Fibroblast of pulmonary artery (primary cell): Measurements from ENCODE around the gene LRPPRC.
A peak's percentile ranks its signal among the peaks of the same experiment; 100 is the strongest.

Experiments
- DNase-seq: peaks from one replicate; pipeline ENCODE4 v3.0.0-alpha.2; 2010; ENCODE audit warnings: low read depth
- H3K4me3 ChIP-seq: replicated peaks from 2 replicates; pipeline ENCODE4 v1.5.1; 2011; ENCODE audit warnings: low read depth, mild to moderate bottlenecking, control low read depth, low read length, moderate library complexity
- CTCF ChIP-seq: IDR thresholded peaks from 2 replicates; pipeline ENCODE4 v1.5.1; 2011; ENCODE audit warnings: mild to moderate bottlenecking, control low read depth, low read length, inconsistent platforms; ENCODE audit errors: missing control alignments

The LRPPRC gene

GRCh38 chr2:43946685-43947084, 49.1 kb downstream of the LRPPRC start:
- TF ChIP-seq CTCF, result no peak
- H3K4me3 ChIP-seq, result no peak overlapping the region
- DNase-seq, result no peak

GRCh38 chr2:43945439-43945838, 50.4 kb downstream of the LRPPRC start:
- DNase-seq, result no peak
- TF ChIP-seq CTCF, result no peak
- no peak overlapping the region for H3K4me3 ChIP-seq

- no peak for DNase-seq
- H3K4me3 ChIP-seq, result no peak overlapping the region
Observed at GRCh38 chr2:43944915-43945314, 50.9 kb downstream of the LRPPRC start.

GRCh38 chr2:43943809-43944452, 51.9 kb downstream of the LRPPRC start:
- no peak for DNase-seq
- no peak for TF ChIP-seq CTCF
- H3K4me3 ChIP-seq, result no peak overlapping the region

More at GRCh38 chr2:43944915-43945314, 50.9 kb downstream of the LRPPRC start:
- no peak for TF ChIP-seq CTCF

- no peak overlapping the region for H3K4me3 ChIP-seq
- TF ChIP-seq CTCF, result no peak
Observed at GRCh38 chr2:43943323-43943722, 52.5 kb downstream of the LRPPRC start.

GRCh38 chr2:43942881-43943280, 52.9 kb downstream of the LRPPRC start:
- H3K4me3 ChIP-seq, result no peak overlapping the region
- TF ChIP-seq CTCF, result no peak
- no peak for DNase-seq

More at GRCh38 chr2:43943323-43943722, 52.5 kb downstream of the LRPPRC start:
- DNase-seq, result no peak

- TF ChIP-seq CTCF, result no peak
- DNase-seq, result peak; percentile 8
- no peak overlapping the region for H3K4me3 ChIP-seq
Observed at GRCh38 chr2:43941966-43942365, 53.8 kb downstream of the LRPPRC start.
